Mucosa of rectum (tissue), 2 donors: ENCODE results near the gene VWCE.

Experiments used
- H3K27ac ChIP-seq, 2 donors: one replicate each; pipeline ENCODE4 v1.7.0; 2013; ENCODE audit warnings: inconsistent platforms in 2 of 2, low read depth in 2 of 2, low read length in 2 of 2
- H3K27me3 ChIP-seq, 2 donors: one replicate each; pipeline ENCODE4 v1.7.0; 2013; ENCODE audit warnings: low read length in 2 of 2; ENCODE audit not compliant: control insufficient read depth in 2 of 2, insufficient read depth in 2 of 2
- H3K36me3 ChIP-seq, 2 donors: one replicate each; pipeline ENCODE4 v1.7.0; 2013; ENCODE audit warnings: low read length in 2 of 2; ENCODE audit not compliant: control insufficient read depth in 2 of 2, insufficient read depth in 2 of 2
- H3K4me1 ChIP-seq, 2 donors: one replicate each; pipeline ENCODE4 v1.7.0; 2013; ENCODE audit warnings: low read length in 2 of 2, mild to moderate bottlenecking in 1 of 2; ENCODE audit not compliant: control insufficient read depth in 2 of 2, insufficient read depth in 2 of 2
- H3K4me3 ChIP-seq, 2 donors: one replicate each; pipeline ENCODE4 v1.7.0; 2013; ENCODE audit warnings: low read length in 2 of 2
- H3K9ac ChIP-seq, 2 donors: one replicate each; pipeline ENCODE4 v1.7.0; 2013; ENCODE audit warnings: low read length in 2 of 2, low read depth in 1 of 2, mild to moderate bottlenecking in 1 of 2
- H3K9me3 ChIP-seq, 2 donors: one replicate each; pipeline ENCODE4 v1.7.0; 2013; ENCODE audit warnings: low read length in 2 of 2; ENCODE audit not compliant: control insufficient read depth in 2 of 2
- donor health status: healthy.
- donor health status: Normal muscosa, but diverticular disease.

The VWCE gene

DNA sequence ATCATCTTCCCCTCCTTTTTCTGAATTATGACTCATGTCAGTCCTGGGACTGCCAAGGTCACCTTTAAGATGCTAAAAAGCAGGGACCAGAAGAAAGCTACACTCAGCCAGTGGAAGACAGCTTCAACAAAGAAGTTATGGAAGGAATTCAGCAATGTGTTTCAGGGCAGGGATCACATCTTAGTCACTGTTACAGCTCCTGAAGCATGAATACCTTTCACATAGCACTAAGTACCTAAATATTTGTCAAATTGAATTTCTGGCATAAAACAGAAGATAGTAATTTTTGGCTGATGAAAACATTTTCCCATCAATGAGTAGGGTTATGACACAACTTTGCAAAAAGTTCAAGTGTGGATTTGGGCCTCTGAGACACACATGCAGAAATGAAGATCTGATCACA, 32.6 kb upstream of the VWCE start:
- Histone ChIP-seq H3K9ac (no peak overlapping the region), H3K9me3 (no peaks in the 10 kb centered on the region), H3K27ac (no peak overlapping the region), H3K4me1 (peaks cover 11 to 14% of the 10 kb centered on the region in 2 donors), H3K36me3 (peaks cover 50 to 61% of the 10 kb centered on the region in 2 donors), H3K4me3 (no peak overlapping the region), H3K27me3 (no peaks in the 10 kb centered on the region)

DNA sequence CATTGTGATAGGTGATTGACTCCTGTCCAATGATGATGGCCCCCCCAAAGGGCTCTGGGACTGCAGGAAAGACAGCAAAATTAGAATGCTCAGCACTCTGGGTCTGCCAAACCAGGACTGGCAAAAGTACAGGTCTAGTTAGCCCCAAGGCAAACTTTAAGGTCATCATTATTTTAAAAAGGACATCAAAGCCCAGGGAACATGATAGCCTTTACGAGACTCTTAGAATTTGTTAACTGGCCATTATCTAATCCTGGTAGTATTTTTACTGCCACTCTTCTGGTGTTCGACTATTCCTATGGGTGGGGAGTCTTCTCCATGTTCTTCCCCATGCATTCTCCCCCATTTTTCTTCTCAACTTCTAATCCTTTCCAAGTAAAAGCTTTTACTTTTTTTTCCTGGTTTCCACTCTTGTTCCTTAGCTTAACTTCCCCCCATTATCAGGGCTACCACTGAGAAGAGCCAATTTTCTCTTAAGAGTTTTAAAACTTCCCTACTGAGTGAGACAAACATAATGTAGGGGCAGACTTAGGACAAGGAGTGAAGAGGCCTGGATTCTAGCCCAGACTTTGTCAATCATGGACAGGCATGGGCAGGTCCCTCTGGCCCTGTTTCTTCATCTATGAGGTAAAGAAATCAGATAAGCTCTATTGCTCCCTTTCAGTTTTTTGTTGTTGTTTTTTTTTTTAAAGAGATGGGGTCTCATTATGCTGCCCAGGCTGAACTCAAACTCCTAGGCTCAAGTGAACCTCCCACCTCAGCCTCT, 30.7 kb upstream of the VWCE start:
- Histone ChIP-seq H3K9me3 (no peaks in the 10 kb centered on the region), H3K27ac (no peak overlapping the region), H3K36me3 (peaks cover 66 to 76% of the 10 kb centered on the region in 2 donors), H3K27me3 (no peaks in the 10 kb centered on the region), H3K4me1 (no peaks in the 10 kb centered on the region), H3K9ac (no peak overlapping the region), H3K4me3 (no peak overlapping the region)

DNA sequence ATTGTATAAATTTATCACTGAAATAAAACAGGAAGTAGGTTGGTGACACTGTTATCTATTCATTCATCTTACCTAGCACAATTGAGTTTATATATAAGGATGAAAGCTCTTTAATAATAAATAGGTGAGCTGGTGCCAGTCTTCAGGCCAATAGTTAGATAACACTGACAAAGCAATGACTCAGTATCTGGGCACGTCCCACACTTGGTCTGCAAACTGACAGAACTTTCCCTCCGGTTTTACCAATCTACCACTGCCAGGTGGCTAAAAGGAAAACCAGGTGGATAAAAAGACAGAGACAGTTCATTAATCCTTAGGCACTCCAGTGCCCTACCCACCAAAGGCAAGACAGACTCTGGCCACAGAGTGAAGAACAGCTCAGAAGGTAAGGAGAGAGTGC, 20.1 kb upstream of the VWCE start:
- Histone ChIP-seq H3K9ac (no peak overlapping the region), H3K9me3 (no peaks in the 10 kb centered on the region), H3K36me3 (peaks cover 63 to 78% of the 10 kb centered on the region in 2 donors), H3K27ac (no peak overlapping the region), H3K27me3 (no peaks in the 10 kb centered on the region), H3K4me3 (no peak overlapping the region), H3K4me1 (no peaks in the 10 kb centered on the region)

DNA sequence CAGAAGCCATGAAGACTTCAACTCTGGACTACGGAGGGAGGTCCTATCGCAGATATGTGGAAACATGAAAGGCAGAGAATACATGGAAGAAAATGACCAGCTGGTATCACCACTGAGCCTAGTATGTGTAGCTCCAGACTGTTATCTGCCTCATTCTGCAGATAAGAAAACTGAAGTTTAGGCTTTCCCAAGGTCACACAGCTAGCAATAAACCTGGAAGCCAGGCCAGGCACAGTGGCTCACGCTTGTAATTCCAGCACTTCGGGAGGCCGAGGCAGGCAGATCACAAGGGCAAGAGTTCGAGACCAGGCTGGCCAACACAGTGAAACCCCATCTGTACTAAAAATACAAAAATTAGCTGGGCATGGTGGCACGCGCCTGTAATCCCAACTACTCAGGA, 15.6 kb upstream of the VWCE start:
- no peak overlapping the region for H3K27ac ChIP-seq
- H3K36me3 ChIP-seq, result peaks cover 87 to 89% of the 10 kb centered on the region in 2 donors

DNA sequence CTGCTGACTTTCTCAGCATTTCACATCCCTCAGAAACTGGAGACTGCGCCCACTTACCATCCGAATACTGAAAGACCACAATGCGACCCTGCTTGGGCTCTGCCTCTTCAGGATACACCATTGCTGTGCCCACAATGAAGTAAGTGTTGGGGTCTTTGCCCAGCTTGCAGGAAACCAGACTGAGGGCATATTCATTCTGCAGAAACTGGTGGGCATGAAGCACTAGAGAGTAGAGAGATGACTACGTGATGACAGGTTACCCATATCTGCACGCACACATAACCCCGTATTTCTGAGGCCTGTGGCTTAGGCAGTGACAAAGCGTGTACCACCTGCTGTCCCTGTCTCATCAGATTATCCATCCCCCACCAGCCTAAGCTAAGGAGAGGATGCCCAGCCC, 14.6 kb upstream of the VWCE start:
- no peaks in the 10 kb centered on the region for H3K9me3 ChIP-seq
- no peaks in the 10 kb centered on the region for H3K27me3 ChIP-seq
- no peak overlapping the region for H3K9ac ChIP-seq
- H3K4me1 ChIP-seq, result no peaks in the 10 kb centered on the region
- peaks cover 86 to 88% of the 10 kb centered on the region in 2 donors for H3K36me3 ChIP-seq
- H3K27ac ChIP-seq, result no peak overlapping the region
- no peak overlapping the region for H3K4me3 ChIP-seq

More for the DNA sequence above, 15.6 kb upstream of the VWCE start:
- Histone ChIP-seq H3K9ac (no peak overlapping the region), H3K9me3 (no peaks in the 10 kb centered on the region), H3K4me3 (no peak overlapping the region), H3K4me1 (no peaks in the 10 kb centered on the region), H3K27me3 (no peaks in the 10 kb centered on the region)

DNA sequence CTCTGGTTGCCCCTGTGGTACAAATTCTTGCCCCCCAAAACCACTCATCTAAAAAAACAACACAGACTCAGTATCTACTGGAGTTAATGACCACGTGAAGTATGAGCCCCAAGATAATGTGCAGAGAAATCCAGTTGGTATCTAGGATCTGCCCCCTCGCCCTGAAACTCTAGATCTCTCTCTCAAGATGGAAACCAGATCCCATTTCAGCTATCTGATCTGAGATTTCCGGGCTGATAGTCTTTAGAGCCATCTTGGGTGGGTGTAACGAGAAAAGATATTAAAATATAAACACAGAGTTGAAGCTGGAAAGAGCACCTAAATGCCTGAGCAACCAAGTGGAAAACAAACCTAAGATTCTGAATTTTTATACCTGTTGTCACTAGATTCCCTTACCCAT, 14.0 kb upstream of the VWCE start:
- no peaks in the 10 kb centered on the region for H3K9me3 ChIP-seq

GRCh38 chr11:61307354-61307753, 12.2 kb upstream of the VWCE start:
- Histone ChIP-seq H3K27ac (no peak overlapping the region), H3K4me1 (no peaks in the 10 kb centered on the region), H3K9ac (no peak overlapping the region), H3K4me3 (no peak overlapping the region), H3K27me3 (no peaks in the 10 kb centered on the region), H3K36me3 (peaks cover 85 to 88% of the 10 kb centered on the region in 2 donors), H3K9me3 (no peaks in the 10 kb centered on the region)

More for the DNA sequence above, 14.0 kb upstream of the VWCE start:
- Histone ChIP-seq H3K27me3 (no peaks in the 10 kb centered on the region), H3K27ac (no peak overlapping the region), H3K4me3 (no peak overlapping the region), H3K4me1 (no peaks in the 10 kb centered on the region), H3K36me3 (peaks cover 84% of the 10 kb centered on the region in 2 donors), H3K9ac (no peak overlapping the region)

- Histone ChIP-seq H3K4me3 (no peak overlapping the region), H3K9me3 (no peaks in the 10 kb centered on the region), H3K27ac (no peak overlapping the region), H3K9ac (no peak overlapping the region), H3K36me3 (peaks cover 80 to 90% of the 10 kb centered on the region in 2 donors), H3K27me3 (no peaks in the 10 kb centered on the region), H3K4me1 (no peaks in the 10 kb centered on the region)
Observed at GRCh38 chr11:61306221-61306620, 11.1 kb upstream of the VWCE start.

DNA sequence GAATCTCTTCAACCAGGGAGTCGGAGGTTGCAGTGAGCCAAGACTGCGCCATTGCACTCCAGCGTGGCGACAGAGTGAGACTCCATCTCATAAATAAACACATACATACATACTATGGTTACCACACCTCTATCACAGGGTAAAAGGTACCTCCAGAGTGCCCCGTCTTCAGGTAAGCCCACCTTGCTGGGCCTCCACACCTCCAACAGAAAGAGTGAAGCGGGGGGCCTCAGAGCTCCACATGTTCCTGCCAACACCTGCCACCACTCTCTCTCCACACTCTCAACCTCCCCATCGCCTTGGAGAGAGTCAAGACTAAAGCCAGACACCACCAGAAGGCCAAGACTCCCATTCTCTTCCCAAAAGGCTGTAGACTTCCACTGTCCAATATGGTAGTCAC, 10.3 kb upstream of the VWCE start:
- Histone ChIP-seq H3K4me3 (no peak overlapping the region), H3K36me3 (peaks cover 80 to 89% of the 10 kb centered on the region in 2 donors), H3K9me3 (no peaks in the 10 kb centered on the region), H3K27ac (no peak overlapping the region), H3K9ac (no peak overlapping the region), H3K27me3 (no peaks in the 10 kb centered on the region), H3K4me1 (no peaks in the 10 kb centered on the region)

DNA sequence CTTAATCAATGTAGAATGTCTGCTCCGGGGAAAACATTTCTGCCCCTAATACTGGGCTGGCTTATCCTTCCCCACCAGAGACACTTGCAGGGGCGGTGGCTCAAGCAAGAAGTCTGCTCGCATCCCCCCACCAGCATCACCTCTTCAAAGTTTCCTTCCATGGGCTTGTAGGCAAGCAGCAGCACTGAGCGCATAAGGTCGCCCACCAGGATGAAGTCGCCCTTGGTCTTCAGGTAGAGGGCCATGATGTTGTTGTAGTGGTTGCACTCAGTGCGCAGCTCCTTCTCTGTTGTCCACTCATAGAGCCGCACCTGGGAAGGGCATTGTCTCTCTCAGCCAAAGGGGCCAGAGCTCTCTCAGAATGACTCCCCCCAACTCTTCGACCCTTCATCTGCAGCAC, 8.6 kb upstream of the VWCE start:
- Histone ChIP-seq H3K36me3 (peaks cover 79 to 87% of the 10 kb centered on the region in 2 donors), H3K9ac (no peak overlapping the region), H3K9me3 (no peaks in the 10 kb centered on the region), H3K4me3 (no peak overlapping the region), H3K27me3 (no peaks in the 10 kb centered on the region), H3K4me1 (no peaks in the 10 kb centered on the region), H3K27ac (no peak overlapping the region)
